Panc1 (cell line): ENCODE data around the gene WNT1. TPM values are rescaled to one million over a fixed set of nuclear protein-coding genes. Genes with fewer than 3 reads are reported as not detected.
A peak's percentile ranks its signal among the peaks of the same experiment; 100 is the strongest.

ENCODE experiments used
- ATAC-seq: fragments of 200-7000 bp; cut with Tn5 transposase; 2 replicates; pipeline ENCODE4 v1.9.1; 2020; ENCODE audit warnings: mild to moderate bottlenecking, moderate library complexity
- BruUV-seq: library from RNA; stranded (reverse); fragments of 400-500 nt; replicated peaks from 2 replicates; lab custom pipeline; 2021; lab: Mats Ljungman, UMichigan
- CTCF ChIA-PET: fragments of 300-600 bp; sonication (Branson Sonifier 250); formaldehyde crosslinking; loops from one replicate; lab custom pipeline; 2022; ENCODE audit warnings: antibody characterized with exemption; lab: Charles Lee
- POLR2A ChIA-PET: fragments of 300-600 bp; sonication (Branson Sonifier 250); formaldehyde crosslinking; loops from one replicate; lab custom pipeline; 2022; ENCODE audit warnings: antibody characterized with exemption; lab: Charles Lee
- DNase-seq: peaks from one replicate; pipeline ENCODE4 v3.0.0-alpha.2; 2010; ENCODE audit warnings: low read depth, low spot score
- H3K27ac ChIP-seq: 2 replicates; pipeline ENCODE4 v1.5.1; 2011; ENCODE audit warnings: mild to moderate bottlenecking, low read length, inconsistent platforms
- H3K27me3 ChIP-seq: fragments of 200-500 bp; sonication (Bioruptor generic); 2 replicates; pipeline ENCODE4 v1.6.0; 2014; ENCODE audit warnings: low read length, inconsistent platforms; ENCODE audit not compliant: control insufficient read depth, insufficient read depth
- H3K36me3 ChIP-seq: fragments of 200-500 bp; sonication (Bioruptor generic); 2 replicates; pipeline ENCODE4 v1.5.1; 2014; ENCODE audit warnings: inconsistent platforms, mild to moderate bottlenecking, low read length, moderate library complexity; ENCODE audit not compliant: control insufficient read depth, insufficient read depth
- H3K4me1 ChIP-seq: 2 replicates; pipeline ENCODE4 v1.5.1; 2011; ENCODE audit warnings: inconsistent platforms, mild to moderate bottlenecking, low read length, moderate library complexity; ENCODE audit not compliant: control insufficient read depth, insufficient read depth
- H3K4me3 ChIP-seq, 2 experiments: 2 replicates each; pipeline ENCODE4 v1.5.1; 2011 to 2012; ENCODE audit warnings: low read depth in 2 of 2, low read length in 2 of 2, mild to moderate bottlenecking in 2 of 2, inconsistent platforms in 1 of 2, moderate library complexity in 1 of 2
- H3K9me3 ChIP-seq: fragments of 200-500 bp; sonication (Bioruptor generic); 2 replicates; pipeline ENCODE4 v1.5.1; 2014; ENCODE audit warnings: low read depth, mild to moderate bottlenecking, inconsistent platforms, low read length, moderate library complexity; ENCODE audit not compliant: control insufficient read depth, insufficient read depth
- CTCF ChIP-seq: fragments of 450-650 bp; IDR thresholded peaks from 2 replicates; pipeline ENCODE4 v1.5.1; 2017; ENCODE audit warnings: mild to moderate bottlenecking
- POLR2AphosphoS5 ChIP-seq: IDR thresholded peaks from 2 replicates; pipeline ENCODE4 v1.6.1; 2012; ENCODE audit warnings: mild to moderate bottlenecking, low read depth, low read length, moderate library complexity
- REST ChIP-seq, 2 experiments: IDR thresholded peaks; 2 replicates each; pipeline ENCODE4 v1.6.1; 2011 to 2012; ENCODE audit warnings: low read depth in 2 of 2, control low read depth in 1 of 2, low read length in 1 of 2, mild to moderate bottlenecking in 1 of 2, moderate library complexity in 1 of 2; ENCODE audit not compliant: insufficient read depth in 1 of 2
- SIN3A ChIP-seq: IDR thresholded peaks from 2 replicates; pipeline ENCODE4 v1.6.1; 2012; ENCODE audit warnings: low read depth, mild to moderate bottlenecking, low read length, moderate library complexity, borderline replicate concordance; ENCODE audit not compliant: insufficient read depth
- TCF7L2 ChIP-seq: IDR thresholded peaks from 2 replicates; pipeline ENCODE4 v1.6.1; 2011; ENCODE audit warnings: mild to moderate bottlenecking, low read depth, low read length, inconsistent platforms
- in situ Hi-C: cut with HindIII; loops from 2 replicates; pipeline ENCODE4 v1.10.0; 2016; ENCODE audit warnings: low sequenced_read_pairs, low pct_unique_long_range_greater_than_20kb
- intact Hi-C: fragments of 100-400 bp; cut with micrococcal nuclease; formaldehyde crosslinking; loops from one replicate; pipeline ENCODE4 v1.10.0; 2022; ENCODE audit not compliant: unreplicated experiment
- total RNA-seq: library from RNA; stranded (reverse); gene quantifications from one replicate; pipeline ENCODE4 v1.2.1, GENCODE V29; 2021; ENCODE audit not compliant: unreplicated experiment

The WNT1 gene
- total RNA-seq, 1 experiment from 2014 or later = not detected

GRCh38 chr12:48933664-48934311, 44.3 kb upstream of the WNT1 start:
- H3K4me3 ChIP-seq = no peak overlapping the region
- intact Hi-C loops = no loop called here
- no peak overlapping the region for H3K27ac ChIP-seq
- H3K4me1 ChIP-seq = no peaks in the 10 kb centered on the region
- ChIA-PET CTCF (interaction anchor here (0.6 to 0.7 kb wide), 2 partner anchors 54 to 74 kb away, joined by 3 to 5 read pairs; no protein-coding TSS in a partner anchor), POLR2A (no interaction called here)
- in situ Hi-C loops = no loop called here
- no peaks in the 10 kb centered on the region for H3K27me3 ChIP-seq
- BruUV-seq = no TSS peak
- DNase-seq = no peak
- peaks cover 20% of the 10 kb centered on the region for H3K36me3 ChIP-seq
- no peak for TF ChIP-seq SIN3A
- H3K9me3 ChIP-seq = no peaks in the 10 kb centered on the region
- ATAC-seq = no peak

- in situ Hi-C loops (no loop called here), intact Hi-C loops (no loop called here)
- CTCF ChIA-PET = interaction anchor here (0.6 kb wide), 1 partner anchor 54 kb away, joined by 3 read pairs; no protein-coding TSS in a partner anchor
- Histone ChIP-seq H3K4me3 (no peak overlapping the region), H3K27me3 (no peaks in the 10 kb centered on the region), H3K27ac (no peak overlapping the region), H3K4me1 (no peaks in the 10 kb centered on the region), H3K36me3 (peaks cover 20% of the 10 kb centered on the region), H3K9me3 (no peaks in the 10 kb centered on the region)
- DNase-seq (no peak), ATAC-seq (no peak)
- POLR2A ChIA-PET = no interaction called here
- TF ChIP-seq SIN3A (no peak), TCF7L2 (no peak), POLR2AphosphoS5 (no peak), REST (IDR thresholded peaks at IDR 0.05; ENCODE audit: insufficient read depth in 1 of 2, low read depth in 2 of 2, low read length in 1 of 2) (no peak), CTCF (peak; percentile 52; the same call in 1 of the 2 replicates)
- BruUV-seq = no TSS peak
Observed at GRCh38 chr12:48934312-48934706, 43.8 kb upstream of the WNT1 start.
